ENCODE results near the gene SRGAP1.

The SRGAP1 gene

GRCh38 chr12:63844391-63845341 is at the start of gene SRGAP1:
SRGAP1 (plus strand) TSS chr12:63844700; CDS start chr12:63844817, 117 bp downstream.
- no peak for FAIRE-seq

- no peak for FAIRE-seq
Observed at GRCh38 chr12:63795032-63795687, 49.3 kb upstream of the SRGAP1 start.

GRCh38 chr12:63795944-63796343 is 48.6 kb upstream of the SRGAP1 start:
- FAIRE-seq: no peak

GRCh38 chr12:63802012-63802608 is 42.4 kb upstream of the SRGAP1 start:
- peak; percentile 94 for FAIRE-seq

- no peak for FAIRE-seq
Observed at GRCh38 chr12:63804746-63805145, 39.8 kb upstream of the SRGAP1 start.

- no peak for FAIRE-seq
Observed at GRCh38 chr12:63805704-63806672, 38.5 kb upstream of the SRGAP1 start.

GRCh38 chr12:63808631-63809030 is 35.9 kb upstream of the SRGAP1 start:
- no peak for FAIRE-seq

- no peak for FAIRE-seq
Observed at GRCh38 chr12:63809566-63809965, 34.9 kb upstream of the SRGAP1 start.

GRCh38 chr12:63811334-63811733 is 33.2 kb upstream of the SRGAP1 start:
- no peak for FAIRE-seq

GRCh38 chr12:63811755-63812154 is 32.7 kb upstream of the SRGAP1 start:
- FAIRE-seq: no peak

- no peak for FAIRE-seq
Observed at GRCh38 chr12:63814146-63814772, 30.2 kb upstream of the SRGAP1 start.

- no peak for FAIRE-seq
Observed at GRCh38 chr12:63815482-63815852, 29.0 kb upstream of the SRGAP1 start.

GRCh38 chr12:63816031-63816430 is 28.5 kb upstream of the SRGAP1 start:
- FAIRE-seq: no peak

- FAIRE-seq: no peak
Observed at GRCh38 chr12:63820427-63820826, 24.1 kb upstream of the SRGAP1 start.

- FAIRE-seq: no peak
Observed at GRCh38 chr12:63821781-63822251, 22.7 kb upstream of the SRGAP1 start.

- FAIRE-seq: no peak
Observed at GRCh38 chr12:63822352-63822751, 22.1 kb upstream of the SRGAP1 start.

GRCh38 chr12:63823040-63823439 is 21.5 kb upstream of the SRGAP1 start:
- FAIRE-seq: no peak

- FAIRE-seq: peak; percentile 97
Observed at GRCh38 chr12:63826006-63826585, 18.4 kb upstream of the SRGAP1 start.

- no peak for FAIRE-seq
Observed at GRCh38 chr12:63828867-63829266, 15.6 kb upstream of the SRGAP1 start.

- FAIRE-seq: no peak
Observed at GRCh38 chr12:63836046-63836445, 8.5 kb upstream of the SRGAP1 start.

- FAIRE-seq: no peak
Observed at GRCh38 chr12:63836936-63837335, 7.6 kb upstream of the SRGAP1 start.

All from A204.1 (cell line).